ENCODE results near the gene SCN9A. TPM values are rescaled to one million over a fixed set of nuclear protein-coding genes. Genes with fewer than 3 reads are reported as not detected.

The SCN9A gene
- total RNA-seq, 1 experiment from 2014 or later: 3.4 TPM

DNA sequence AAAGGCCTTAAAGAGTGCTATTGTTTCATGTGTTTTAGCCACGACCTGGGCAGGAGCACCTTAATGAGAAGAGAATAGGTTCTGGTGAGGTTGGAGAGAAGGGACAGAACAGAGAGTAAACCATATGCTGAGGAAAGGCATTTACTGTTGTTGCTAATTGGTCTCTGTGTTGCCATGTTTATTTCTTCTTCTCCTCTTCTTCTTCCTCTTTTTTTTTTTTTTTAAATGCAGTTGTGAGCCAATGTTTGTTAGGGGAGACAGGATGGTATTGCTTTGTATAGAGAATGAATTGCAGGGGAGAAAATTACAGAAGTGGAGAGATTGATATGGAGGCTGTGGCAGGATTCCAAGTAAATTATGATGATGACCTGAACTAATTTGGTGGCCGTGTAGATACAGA, 2.6 kb downstream of the SCN9A start:
- intact Hi-C loops (cut with micrococcal nuclease; ENCODE audit: unreplicated experiment): no loop called here

GRCh38 chr2:166372046-166372445, 3.7 kb downstream of the SCN9A start:
- TF ChIP-seq EZH2 (IDR thresholded peaks at IDR 0.05; ENCODE audit: low read depth) (no peak), CTCF (conservative IDR thresholded peaks at IDR 0.05) (no peak)
- Histone ChIP-seq H3K4me2 (no peak overlapping the region), H3K4me1 (replicated peaks; ENCODE audit: insufficient read depth) (0 out of 2 replicates have a peak, but pooled peaks cover 8% of the 10 kb centered on the region), H3K79me2 (ENCODE audit: low read depth) (no peaks in the 10 kb centered on the region), H3K9me2 (ENCODE audit: insufficient read depth) (no peaks in the 10 kb centered on the region), H3K4me3 (no peak overlapping the region), H3F3A (ENCODE audit: insufficient read depth, low read depth) (no peaks in the 10 kb centered on the region), H3K27ac (no peak overlapping the region), H3K9me3 (ENCODE audit: insufficient read depth, low read depth) (no peaks in the 10 kb centered on the region), H3K27me3 (ENCODE audit: insufficient read depth, low read depth) (no peaks in the 10 kb centered on the region), H3K36me3 (ENCODE audit: low read depth) (no peaks in the 10 kb centered on the region), H2AFZ (no peak overlapping the region), H4K20me1 (ENCODE audit: insufficient read depth) (no peaks in the 10 kb centered on the region)
- CTCF ChIA-PET: no interaction called here
- BruUV-seq (replicated peaks): no TSS peak
- DNase-seq: no peak
- intact Hi-C loops (cut with micrococcal nuclease; ENCODE audit: unreplicated experiment): no loop called here
- POLR2A ChIA-PET (ENCODE audit: unreplicated experiment): no interaction called here

More for the DNA sequence above, 2.6 kb downstream of the SCN9A start:
- H3K9me3 ChIP-seq (ENCODE audit: insufficient read depth, low read depth): no peaks in the 10 kb centered on the region
- H3K27me3 ChIP-seq (ENCODE audit: insufficient read depth, low read depth): no peaks in the 10 kb centered on the region
- H3K4me2 ChIP-seq: no peak overlapping the region
- no peak overlapping the region for H3K4me3 ChIP-seq
- H3K9me2 ChIP-seq (ENCODE audit: insufficient read depth): no peaks in the 10 kb centered on the region
- POLR2A ChIA-PET (ENCODE audit: unreplicated experiment): no interaction called here
- no peaks in the 10 kb centered on the region for H3F3A ChIP-seq (ENCODE audit: insufficient read depth, low read depth)
- H3K79me2 ChIP-seq (ENCODE audit: low read depth): no peaks in the 10 kb centered on the region
- no peaks in the 10 kb centered on the region for H3K36me3 ChIP-seq (ENCODE audit: low read depth)
- BruUV-seq (replicated peaks): no TSS peak
- H3K4me1 ChIP-seq (replicated peaks; ENCODE audit: insufficient read depth): 0 out of 2 replicates have a peak, but pooled peaks cover 8% of the 10 kb centered on the region
- H3K27ac ChIP-seq: no peak overlapping the region
- DNase-seq: no peak
- CTCF ChIA-PET: no interaction called here
- H2AFZ ChIP-seq: no peak overlapping the region
- H4K20me1 ChIP-seq (ENCODE audit: insufficient read depth): no peaks in the 10 kb centered on the region
- TF ChIP-seq CTCF (conservative IDR thresholded peaks at IDR 0.05) (no peak), EZH2 (IDR thresholded peaks at IDR 0.05; ENCODE audit: low read depth) (no peak)

DNA sequence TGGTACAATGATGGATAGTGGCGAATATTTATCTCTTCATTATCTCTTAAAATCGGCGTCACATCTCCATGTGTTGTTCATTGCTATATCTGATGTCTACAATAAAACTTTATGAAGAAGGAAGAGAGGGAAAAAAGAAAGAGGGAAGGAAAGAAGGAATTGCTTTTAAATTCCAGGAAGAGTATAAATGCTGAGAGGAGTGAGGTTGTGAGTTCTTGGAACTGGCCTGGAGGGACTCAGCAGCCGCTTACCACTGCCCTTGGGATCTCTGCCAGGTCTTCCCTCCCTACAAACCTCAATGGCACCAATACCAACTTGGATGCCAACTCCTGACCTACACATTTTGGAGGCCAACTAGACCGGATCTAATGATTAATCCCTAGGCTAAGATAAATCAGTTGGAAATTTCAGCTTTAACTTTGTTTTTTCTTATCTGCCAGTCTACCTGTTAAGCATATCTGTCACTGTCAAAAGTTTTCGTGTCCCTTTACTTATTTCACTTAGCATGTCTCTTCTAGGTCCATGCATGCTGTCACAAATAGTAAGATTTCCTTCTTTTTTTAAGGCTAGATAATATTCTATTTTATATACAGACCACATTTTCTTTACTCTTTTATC, 9.8 kb downstream of the SCN9A start:
- no peaks in the 10 kb centered on the region for H3K36me3 ChIP-seq (ENCODE audit: low read depth)
- H3K27ac ChIP-seq: no peak overlapping the region
- no peaks in the 10 kb centered on the region for H3K27me3 ChIP-seq (ENCODE audit: insufficient read depth, low read depth)
- H3K9me2 ChIP-seq (ENCODE audit: insufficient read depth): no peaks in the 10 kb centered on the region
- BruUV-seq (replicated peaks): no TSS peak
- H2AFZ ChIP-seq: no peak overlapping the region
- H4K20me1 ChIP-seq (ENCODE audit: insufficient read depth): no peaks in the 10 kb centered on the region
- no peaks in the 10 kb centered on the region for H3K9me3 ChIP-seq (ENCODE audit: insufficient read depth, low read depth)
- TF ChIP-seq EZH2 (IDR thresholded peaks at IDR 0.05; ENCODE audit: low read depth) (no peak), CTCF (conservative IDR thresholded peaks at IDR 0.05) (no peak)
- ChIA-PET POLR2A (ENCODE audit: unreplicated experiment) (no interaction called here), CTCF (no interaction called here)
- DNase-seq: no peak
- no peaks in the 10 kb centered on the region for H3F3A ChIP-seq (ENCODE audit: insufficient read depth, low read depth)
- intact Hi-C loops (cut with micrococcal nuclease; ENCODE audit: unreplicated experiment): no loop called here
- no peaks in the 10 kb centered on the region for H3K4me1 ChIP-seq (replicated peaks; ENCODE audit: insufficient read depth)
- H3K4me2 ChIP-seq: no peak overlapping the region
- H3K79me2 ChIP-seq (ENCODE audit: low read depth): no peaks in the 10 kb centered on the region
- H3K4me3 ChIP-seq: no peak overlapping the region

Measured in PC-9 (cell line).